Activated CD8-positive, alpha-beta T cell treated with anti-CD3 and anti-CD28 coated beads, Interleukin-2, amount 10 ng/mL, durations not matched to agents 7 days and 5 days (primary cell): Measurements from ENCODE around the gene MFSD11. TPM values are rescaled to one million over a fixed set of nuclear protein-coding genes. Genes with fewer than 3 reads are reported as not detected.

Experiments
- ATAC-seq: fragments of 150-1000 bp; cut with Tn5 transposase; one replicate; pipeline ENCODE4 v1.10.0; 2021; ENCODE audit warnings: moderate library complexity
- CTCF ChIA-PET: fragments of 350-600 bp; sonication (Branson Sonifier 250); formaldehyde crosslinking; loops from one replicate; lab custom pipeline; 2021; ENCODE audit warnings: antibody characterized with exemption; lab: Charles Lee
- POLR2A ChIA-PET: fragments of 350-600 bp; sonication (Branson Sonifier 250); formaldehyde crosslinking; loops from one replicate; lab custom pipeline; 2021; ENCODE audit warnings: antibody characterized with exemption; lab: Charles Lee
- DNase-seq: peaks from one replicate; pipeline ENCODE4 v3.0.0-alpha.2; 2020
- H3K27ac Mint-ChIP-seq: one replicate; pipeline ENCODE4 v1.8.0; 2021; ENCODE audit warnings: mild to moderate bottlenecking, mixed read lengths
- H3K27me3 Mint-ChIP-seq: one replicate; pipeline ENCODE4 v1.8.0; 2021; ENCODE audit warnings: low read depth, mixed read lengths
- H3K36me3 Mint-ChIP-seq: one replicate; pipeline ENCODE4 v1.8.0; 2021; ENCODE audit warnings: low read depth, mixed read lengths
- H3K4me1 Mint-ChIP-seq: one replicate; pipeline ENCODE4 v1.8.0; 2021; ENCODE audit warnings: low read depth, mixed read lengths
- H3K4me3 Mint-ChIP-seq: one replicate; pipeline ENCODE4 v1.8.0; 2021; ENCODE audit warnings: mild to moderate bottlenecking, mixed read lengths
- H3K9me3 Mint-ChIP-seq: one replicate; pipeline ENCODE4 v1.8.0; 2022; ENCODE audit warnings: mixed read lengths; ENCODE audit not compliant: insufficient read depth
- microRNA-seq: library from miRNA; unstranded; fragments of <30 nt; microRNA quantifications from one replicate; pipeline ENCODE4 v1.2.0, GENCODE V29; 2022
- total RNA-seq, 2 experiments: library from RNA; stranded (reverse); gene quantifications; one replicate each; pipeline ENCODE4 v1.2.3, GENCODE V29; 2021

Gene MFSD11
- total RNA-seq, 2 experiments from 2014 or later, result 22.1 to 22.8 TPM

GRCh38 chr17:76827736-76828135 lies 89.8 kb downstream of the MFSD11 start:
- H3K9me3 Mint-ChIP-seq, result no peaks in the 10 kb centered on the region
- H3K27ac Mint-ChIP-seq, result no peak overlapping the region
- POLR2A ChIA-PET, result interaction anchor here (0.5 to 0.6 kb wide), 3 partner anchors 9 to 266 kb away, joined by 3 to 6 read pairs (median 3); partner anchors contain the start of gene MFSD11
- H3K36me3 Mint-ChIP-seq, result no peaks in the 10 kb centered on the region
- DNase-seq (no peak), ATAC-seq (no peak)
- no peak overlapping the region for H3K4me3 Mint-ChIP-seq
- H3K27me3 Mint-ChIP-seq, result peaks cover 7% of the 10 kb centered on the region
- CTCF ChIA-PET, result interaction anchor here (1.4 kb wide), 1 partner anchor 10 kb away, joined by 3 read pairs; no protein-coding TSS in a partner anchor
- peaks cover 20% of the 10 kb centered on the region for H3K4me1 Mint-ChIP-seq

Small RNA genes lying within 50 kb of the gene (microRNA-seq; reads per million reads assigned to microRNA genes)
- 4.0 reads per million for gene MIR636

Other genes starting within 250 kb of the MFSD11 start
- gene RHBDF2, start 236.7 kb upstream of the MFSD11 start, total RNA-seq, result 10 to 100 TPM; 51.4 to 52.1 TPM
- gene CYGB, start 200.4 kb upstream of the MFSD11 start, total RNA-seq, result under 1 TPM in 1 of 2 experiments, not detected in 1; 0.40 TPM
- gene PRCD, start 198.1 kb upstream of the MFSD11 start, total RNA-seq, result not detected
- not detected for gene ST6GALNAC2, start 152.3 kb upstream of the MFSD11 start, total RNA-seq
- not detected for gene ST6GALNAC1, start 94.4 kb upstream of the MFSD11 start, total RNA-seq
- 10 to 100 TPM; 12.4 to 13.3 TPM for gene MXRA7, start 27.2 kb upstream of the MFSD11 start, total RNA-seq
- gene JMJD6, start 11.5 kb upstream of the MFSD11 start, total RNA-seq, result 10 to 100 TPM; 59.3 to 61.2 TPM
- 10 to 100 TPM; 39.6 to 44.7 TPM for gene METTL23, start 11.3 kb upstream of the MFSD11 start, total RNA-seq
- gene SRSF2, start 788 bp upstream of the MFSD11 start, total RNA-seq, result 100 to 1,000 TPM; 420 to 444 TPM
- under 1 TPM in 1 of 2 experiments, not detected in 1; 0.26 TPM for gene MGAT5B, start 130.3 kb downstream of the MFSD11 start, total RNA-seq